NCI-H2196 treated with DMSO at 0.1 percent for 48 hours (cell line): ENCODE measurements around the gene SEMA4F.

Source experiments
- DNase-seq: peaks from one replicate; lab custom pipeline; 2025; ENCODE audit not compliant: unreplicated experiment; lab: John Stamatoyannopoulos, UW

The SEMA4F gene

GRCh38 chr2:74704216-74704615 is 50.2 kb downstream of the SEMA4F start:
- no peak for DNase-seq

GRCh38 chr2:74706741-74707140 is 52.7 kb downstream of the SEMA4F start:
- no peak for DNase-seq

GRCh38 chr2:74707837-74708236 is 53.8 kb downstream of the SEMA4F start:
- no peak for DNase-seq

- DNase-seq = no peak
Observed at GRCh38 chr2:74708296-74708695, 54.2 kb downstream of the SEMA4F start.

- DNase-seq = no peak
Observed at GRCh38 chr2:74708883-74709282, 54.8 kb downstream of the SEMA4F start.

GRCh38 chr2:74712223-74713053 is 58.4 kb downstream of the SEMA4F start:
- no peak for DNase-seq

GRCh38 chr2:74714691-74715080 is 60.6 kb downstream of the SEMA4F start:
- DNase-seq = no peak

GRCh38 chr2:74715081-74715791 is 61.2 kb downstream of the SEMA4F start:
- DNase-seq = peak; percentile 28

GRCh38 chr2:74715880-74716279 is 61.8 kb downstream of the SEMA4F start:
- DNase-seq = no peak

- no peak for DNase-seq
Observed at GRCh38 chr2:74719066-74719465, 65.0 kb downstream of the SEMA4F start.

- DNase-seq = no peak
Observed at GRCh38 chr2:74721316-74721715, 67.3 kb downstream of the SEMA4F start.

GRCh38 chr2:74724496-74724895 is 70.4 kb downstream of the SEMA4F start:
- DNase-seq = no peak

- DNase-seq = no peak
Observed at GRCh38 chr2:74725287-74725686, 71.2 kb downstream of the SEMA4F start.

GRCh38 chr2:74728842-74729241 is 74.8 kb downstream of the SEMA4F start:
- no peak for DNase-seq

- DNase-seq = no peak
Observed at GRCh38 chr2:74730530-74730929, 76.5 kb downstream of the SEMA4F start.
